Stimulated activated memory B cell treated with anti-CD40 and anti-IgM and Interleukin-4, amounts not matched to agents 10 μg/mL and 1 μg/mL and 100 μg/mL, for 72 hours (primary cell): Measurements from ENCODE around the gene TBC1D22A.

ENCODE experiments used
- ATAC-seq: fragments of 150-1000 bp; cut with Tn5 transposase; 2 replicates; pipeline ENCODE4 v1.10.0; 2021
- H3K27ac Mint-ChIP-seq: one replicate; pipeline ENCODE4 v1.8.0; 2022; ENCODE audit warnings: mild to moderate bottlenecking, mixed read lengths
- H3K27me3 Mint-ChIP-seq: one replicate; pipeline ENCODE4 v1.8.0; 2022; ENCODE audit warnings: mixed read lengths
- H3K36me3 Mint-ChIP-seq: one replicate; pipeline ENCODE4 v1.8.0; 2022; ENCODE audit warnings: mixed read lengths
- H3K4me1 Mint-ChIP-seq: one replicate; pipeline ENCODE4 v1.8.0; 2022; ENCODE audit warnings: mixed read lengths
- H3K4me3 Mint-ChIP-seq: one replicate; pipeline ENCODE4 v1.8.0; 2022; ENCODE audit warnings: mild to moderate bottlenecking, moderate library complexity, mixed read lengths
- H3K9me3 Mint-ChIP-seq: one replicate; pipeline ENCODE4 v1.8.0; 2022; ENCODE audit warnings: mixed read lengths

TBC1D22A gene

DNA sequence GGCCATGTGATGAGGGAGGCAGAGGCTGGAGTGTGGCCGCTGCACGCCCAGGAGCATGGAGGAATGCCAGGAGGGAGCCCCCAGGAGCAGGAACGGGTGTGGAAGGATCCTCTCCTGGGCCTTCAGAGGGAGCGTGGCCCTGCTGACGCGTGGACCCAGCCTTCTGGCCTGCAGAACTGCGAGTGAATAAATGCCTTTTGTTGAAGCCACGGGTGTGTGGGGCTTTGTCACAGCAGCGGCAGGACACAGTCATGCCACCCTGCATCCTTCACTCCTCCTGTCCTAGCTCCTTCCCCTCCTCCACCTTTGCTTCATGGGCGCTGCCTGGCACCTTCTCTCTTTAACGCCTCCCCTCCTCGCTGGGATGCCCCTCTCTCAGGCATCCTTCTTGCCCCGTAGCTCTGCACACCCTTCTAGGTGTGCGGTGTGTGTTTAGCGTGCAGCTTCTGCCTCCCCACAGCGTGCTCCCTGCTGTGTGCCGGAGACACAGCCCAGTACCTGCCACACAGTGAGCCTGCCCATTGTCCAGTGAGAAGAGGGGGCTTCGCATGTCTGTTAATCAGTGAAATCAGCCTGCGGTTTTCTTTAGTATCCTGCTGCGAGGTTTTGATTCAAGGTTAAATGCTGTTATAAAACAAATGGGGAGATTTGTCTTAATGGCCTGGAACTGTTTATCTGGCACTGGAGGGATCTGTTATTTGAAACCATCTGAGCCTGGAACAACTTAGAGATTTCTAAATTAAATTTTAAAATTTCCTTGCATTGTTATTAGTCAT lies 459.6 kb downstream of the TBC1D22A start:
- no peak overlapping the region for H3K4me3 Mint-ChIP-seq

More for the DNA sequence above, 459.6 kb downstream of the TBC1D22A start:
- Mint-ChIP-seq H3K4me1 (no peaks in the 10 kb centered on the region), H3K9me3 (no peaks in the 10 kb centered on the region), H3K27ac (no peak overlapping the region), H3K36me3 (no peaks in the 10 kb centered on the region), H3K27me3 (no peaks in the 10 kb centered on the region)
- ATAC-seq = no peak
